Stimulated activated CD4-positive, alpha-beta T cell treated with anti-CD3 and anti-CD28 coated beads, Interleukin-2, amount 100 ng/mL, for 24 hours (primary cell): ENCODE data around the gene GRK6.
"Not testable (repeated sequence)": the region's sequence is repeated elsewhere in the genome, so short reads cannot be mapped to it uniquely, and the experiment has no call there.

Experiments
- DNase-seq, 2 donors: peaks; one replicate each; pipeline ENCODE4 v3.0.0-alpha.2; 2020

GRK6 gene

GRCh38 chr5:177399997-177400868, 26.2 kb upstream of the GRK6 start, which contains the start of gene PFN3:
TSS of gene PFN3 (minus strand) at chr5:177400661. CDS start at chr5:177400576, 85 bp downstream.
- no peak for DNase-seq

- DNase-seq: peak; percentile 72 to 80
These were observed 24.0 kb upstream of the GRK6 start for GRCh38 chr5:177402271-177403043.

- peak; percentile 52 to 55 for DNase-seq
These were observed 23.2 kb upstream of the GRK6 start for GRCh38 chr5:177403102-177403791.

- DNase-seq: peak; percentile 85 to 87
These were observed 22.5 kb upstream of the GRK6 start for GRCh38 chr5:177403792-177404640.

GRCh38 chr5:177404641-177405179, 21.8 kb upstream of the GRK6 start:
- DNase-seq: no peak

- no peak for DNase-seq
These were observed 21.2 kb upstream of the GRK6 start for GRCh38 chr5:177405312-177405711.

- no peak for DNase-seq
These were observed 20.7 kb upstream of the GRK6 start for GRCh38 chr5:177405805-177406204.

- DNase-seq: no peak
These were observed 17.3 kb upstream of the GRK6 start, which contains the start of gene F12 for GRCh38 chr5:177409043-177409801. TSS of gene F12 (minus strand) at chr5:177409564. CDS start at chr5:177409527, 37 bp downstream.

GRCh38 chr5:177410575-177410974, 15.9 kb upstream of the GRK6 start:
- no peak for DNase-seq

- peak in 1 of 2 donors; percentile 24 for DNase-seq
These were observed 13.8 kb upstream of the GRK6 start for GRCh38 chr5:177412603-177413233.

- no peak for DNase-seq
These were observed 12.0 kb upstream of the GRK6 start for GRCh38 chr5:177414481-177414880.

GRCh38 chr5:177417081-177417480, 9.4 kb upstream of the GRK6 start:
- DNase-seq: not testable (repeated sequence)

GRCh38 chr5:177419046-177419445, 7.4 kb upstream of the GRK6 start:
- DNase-seq: no peak

GRCh38 chr5:177420472-177420871, 6.0 kb upstream of the GRK6 start:
- not testable (repeated sequence) for DNase-seq

- DNase-seq: no peak
These were observed 5.2 kb upstream of the GRK6 start for GRCh38 chr5:177421062-177421798.

- no peak for DNase-seq
These were observed 2.8 kb upstream of the GRK6 start for GRCh38 chr5:177423671-177424070.

- DNase-seq: no peak
These were observed 1.2 kb upstream of the GRK6 start for GRCh38 chr5:177425196-177425800.

- peak; percentile 99 to 100 for DNase-seq
These were observed 493 bp upstream of the GRK6 start for GRCh38 chr5:177425801-177426565.
